Stimulated activated naive CD8-positive, alpha-beta T cell treated with anti-CD3 and anti-CD28 coated beads, Interleukin-15, Interleukin-2, amounts not matched to agents 100 U/mL and 50 U/mL, for 24 hours (primary cell): ENCODE results near the gene PNMA6E.

ENCODE experiments used
- ATAC-seq: fragments of 150-1000 bp; cut with Tn5 transposase; one replicate; pipeline ENCODE4 v1.10.0; 2021
- DNase-seq: peaks from one replicate; pipeline ENCODE4 v3.0.0; 2021

PNMA6E gene

DNA sequence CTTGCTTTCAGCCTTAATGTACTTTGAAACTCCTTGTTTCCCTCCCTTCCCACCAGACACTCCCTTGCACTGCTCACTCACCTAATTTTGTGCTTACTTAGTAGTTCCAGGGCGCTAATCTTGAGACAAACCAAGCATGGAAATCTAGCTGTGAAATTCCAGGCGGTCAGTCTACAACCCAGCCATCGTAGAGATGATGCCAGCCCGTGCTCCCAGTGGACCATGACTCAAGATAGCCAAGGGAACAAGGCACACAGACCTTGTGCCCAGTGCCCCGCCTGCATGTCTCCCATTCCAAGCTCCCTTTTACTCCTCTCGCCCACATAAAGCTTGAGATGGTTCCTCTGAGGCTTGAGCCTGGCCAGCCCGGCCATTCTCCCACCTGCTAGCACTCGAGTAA lies 33.7 kb upstream of the PNMA6E start:
- no peak for ATAC-seq
- no peak for DNase-seq

DNA sequence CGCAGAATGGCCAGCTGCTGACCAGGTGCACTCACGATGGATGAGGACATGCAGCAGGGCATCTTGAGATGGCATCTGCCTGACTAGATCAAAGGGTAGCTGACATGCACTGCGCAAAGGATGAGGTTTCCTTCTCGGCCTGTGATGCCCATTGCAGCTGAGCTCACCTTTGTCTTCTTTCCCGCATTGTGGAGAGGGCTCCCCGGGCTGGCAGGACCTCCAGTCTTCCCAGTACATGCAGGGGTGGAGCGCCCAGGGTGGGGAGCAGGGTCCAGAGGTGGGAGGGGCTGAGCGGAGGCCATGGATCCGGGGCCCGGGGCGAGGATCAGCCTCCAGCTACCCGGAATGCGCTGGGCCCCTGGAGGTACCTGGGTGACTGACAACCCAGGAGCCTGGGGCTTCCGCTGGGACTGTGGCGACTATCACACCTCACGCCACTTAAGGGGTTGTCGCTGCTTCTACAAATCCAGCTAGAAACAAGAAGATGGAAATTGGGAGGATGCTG lies 32.7 kb upstream of the PNMA6E start:
- no peak for DNase-seq
- ATAC-seq, result no peak

DNA sequence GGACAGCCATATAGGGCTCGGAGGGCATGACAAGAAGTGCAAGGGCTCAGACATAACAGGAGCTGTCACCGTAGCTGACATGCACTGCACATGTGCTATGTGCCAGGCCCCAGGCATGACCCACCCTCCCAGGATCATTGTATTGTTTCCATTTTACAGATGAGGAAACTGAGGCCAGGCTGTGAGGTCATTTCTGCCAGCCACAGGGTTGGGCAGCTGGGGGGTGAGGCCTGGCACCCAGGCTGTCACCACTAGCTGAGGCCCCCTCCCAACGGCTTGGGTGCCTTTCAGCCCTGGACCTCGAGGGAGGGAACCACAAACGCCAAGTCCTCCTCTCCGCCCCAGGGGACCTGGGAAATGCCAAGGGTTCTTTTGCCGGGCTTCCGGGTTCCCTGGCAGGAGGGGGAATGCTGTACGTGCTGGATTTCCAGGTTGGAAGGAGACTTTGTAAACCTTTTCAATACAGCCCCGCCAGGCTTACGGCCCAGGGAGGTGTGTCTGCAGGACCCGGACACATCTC lies 32.1 kb upstream of the PNMA6E start:
- no peak for ATAC-seq
- no peak for DNase-seq

DNA sequence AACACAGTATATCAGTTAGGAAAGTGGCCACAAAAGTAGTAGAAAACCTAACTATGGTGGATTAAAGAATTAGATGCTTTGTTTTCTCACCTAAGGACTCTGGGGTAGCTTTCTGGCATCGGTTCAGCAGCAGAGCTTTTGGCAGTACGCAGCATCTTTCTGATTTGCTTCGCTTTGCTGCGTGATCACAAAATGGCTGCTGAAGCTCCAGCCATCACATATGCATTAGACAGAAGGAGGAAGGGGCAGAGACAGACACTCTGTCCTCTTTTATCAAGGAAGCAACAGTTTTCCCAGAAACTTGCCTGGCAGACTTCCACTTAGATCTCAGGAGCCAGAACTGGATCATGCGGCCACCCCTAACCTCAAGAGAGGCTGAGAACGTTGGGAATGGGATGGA lies 29.6 kb upstream of the PNMA6E start:
- no peak for DNase-seq
- ATAC-seq, result no peak

DNA sequence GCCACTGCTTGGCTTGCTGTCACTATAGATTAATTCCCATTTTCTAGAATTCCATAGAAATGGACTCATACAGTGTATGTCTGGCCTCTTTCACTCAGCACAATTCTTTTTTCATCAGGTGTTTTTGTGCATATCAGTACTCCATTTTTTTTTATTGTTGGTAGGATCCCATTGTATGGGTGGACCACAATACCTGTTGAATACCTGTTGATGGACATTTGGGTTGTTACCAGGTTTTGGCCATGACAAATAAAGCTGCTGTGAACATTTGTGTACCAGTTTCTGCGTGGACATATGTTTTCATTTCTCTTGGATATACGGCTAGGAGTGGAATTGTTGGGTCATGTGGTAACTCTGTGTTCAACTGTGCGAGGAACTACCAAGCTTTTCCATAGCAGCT lies 25.1 kb upstream of the PNMA6E start:
- no peak for DNase-seq
- no peak for ATAC-seq

DNA sequence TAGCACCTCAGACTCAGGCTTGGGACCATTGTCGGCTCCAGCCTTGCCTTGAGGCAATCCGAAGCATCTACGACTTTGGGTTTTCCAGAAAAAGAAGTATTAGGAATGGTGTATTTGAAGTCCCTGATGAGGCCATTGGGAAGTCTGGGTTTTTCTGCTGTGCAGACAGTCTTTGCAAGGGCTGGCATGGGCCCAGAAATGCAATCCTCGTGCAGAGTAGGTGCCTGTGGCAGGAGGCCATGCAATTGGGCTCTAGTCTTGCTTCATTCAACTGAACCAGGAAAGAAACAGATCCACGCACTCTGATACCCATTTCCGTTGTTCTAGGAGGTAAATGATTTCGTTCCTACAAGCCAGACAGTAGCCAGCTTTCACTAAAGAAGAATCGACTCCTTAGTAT lies 22.5 kb upstream of the PNMA6E start:
- ATAC-seq, result no peak
- no peak for DNase-seq

DNA sequence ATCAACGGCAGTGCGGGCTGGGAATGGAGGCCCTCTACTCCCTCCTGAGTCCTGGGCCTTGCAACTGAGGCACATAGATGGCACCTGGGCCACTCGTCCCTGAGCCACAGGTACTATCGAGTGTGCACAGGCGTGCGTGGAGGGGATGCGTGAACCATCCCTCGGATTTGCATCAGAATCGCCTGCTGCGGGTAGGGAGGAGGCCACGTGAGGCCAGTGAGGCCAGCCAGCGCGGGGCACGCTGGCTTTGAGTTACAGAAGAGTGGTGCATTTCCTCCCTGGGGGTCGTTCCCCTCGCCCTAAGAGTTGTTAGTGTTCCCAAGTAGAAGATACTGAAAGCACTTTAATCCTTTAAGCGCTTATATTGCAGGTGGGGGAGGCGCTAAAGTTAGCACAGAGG lies 20.7 kb upstream of the PNMA6E start:
- ATAC-seq, result no peak
- no peak for DNase-seq

DNA sequence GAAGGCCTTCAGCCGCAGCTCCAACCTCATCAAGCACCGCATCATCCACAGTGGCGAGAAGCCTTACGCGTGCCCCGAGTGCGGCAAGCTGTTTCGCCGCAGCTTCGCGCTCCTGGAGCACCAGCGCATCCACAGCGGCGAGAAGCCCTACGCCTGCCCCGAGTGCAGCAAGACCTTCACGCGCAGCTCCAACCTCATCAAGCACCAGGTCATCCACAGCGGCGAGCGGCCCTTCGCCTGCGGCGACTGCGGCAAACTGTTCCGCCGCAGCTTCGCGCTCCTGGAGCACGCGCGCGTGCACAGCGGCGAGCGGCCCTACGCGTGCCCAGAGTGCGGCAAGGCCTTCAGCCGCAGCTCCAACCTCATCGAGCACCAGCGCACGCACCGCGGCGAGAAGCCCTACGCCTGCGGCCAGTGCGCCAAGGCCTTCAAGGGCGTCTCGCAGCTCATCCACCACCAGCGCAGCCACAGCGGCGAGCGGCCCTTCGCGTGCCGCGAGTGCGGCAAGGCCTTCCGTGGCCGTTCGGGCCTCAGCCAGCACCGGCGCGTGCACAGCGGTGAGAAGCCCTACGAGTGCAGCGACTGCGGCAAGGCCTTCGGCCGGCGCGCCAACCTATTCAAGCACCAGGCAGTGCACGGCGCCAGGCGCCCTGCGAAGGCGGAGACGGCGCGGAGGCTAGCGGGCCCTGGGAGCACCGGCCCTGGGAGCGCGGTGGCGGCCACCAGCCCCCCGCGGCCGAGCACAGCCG lies 19.9 kb upstream of the PNMA6E start:
- DNase-seq, result no peak
- ATAC-seq, result no peak

DNA sequence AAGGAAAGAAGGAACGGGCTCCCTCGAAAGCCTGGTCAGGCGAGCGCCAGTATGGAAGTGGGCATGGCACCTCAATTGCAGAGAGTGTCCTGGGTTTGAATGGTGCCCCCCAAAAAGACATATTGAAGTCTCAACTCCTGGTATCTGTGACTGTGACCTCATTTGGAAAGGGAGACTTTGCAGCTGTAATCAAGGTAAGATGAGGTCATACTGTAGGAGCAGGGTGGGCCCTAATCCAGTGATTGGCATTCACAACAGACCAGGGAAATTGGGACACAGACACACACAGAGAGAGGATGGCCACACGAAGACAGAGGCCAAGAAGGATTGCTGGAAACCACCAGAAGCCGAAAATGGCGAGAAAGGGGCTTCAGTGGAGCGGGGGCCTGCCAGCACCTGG lies 16.5 kb upstream of the PNMA6E start:
- no peak for DNase-seq
- no peak for ATAC-seq

DNA sequence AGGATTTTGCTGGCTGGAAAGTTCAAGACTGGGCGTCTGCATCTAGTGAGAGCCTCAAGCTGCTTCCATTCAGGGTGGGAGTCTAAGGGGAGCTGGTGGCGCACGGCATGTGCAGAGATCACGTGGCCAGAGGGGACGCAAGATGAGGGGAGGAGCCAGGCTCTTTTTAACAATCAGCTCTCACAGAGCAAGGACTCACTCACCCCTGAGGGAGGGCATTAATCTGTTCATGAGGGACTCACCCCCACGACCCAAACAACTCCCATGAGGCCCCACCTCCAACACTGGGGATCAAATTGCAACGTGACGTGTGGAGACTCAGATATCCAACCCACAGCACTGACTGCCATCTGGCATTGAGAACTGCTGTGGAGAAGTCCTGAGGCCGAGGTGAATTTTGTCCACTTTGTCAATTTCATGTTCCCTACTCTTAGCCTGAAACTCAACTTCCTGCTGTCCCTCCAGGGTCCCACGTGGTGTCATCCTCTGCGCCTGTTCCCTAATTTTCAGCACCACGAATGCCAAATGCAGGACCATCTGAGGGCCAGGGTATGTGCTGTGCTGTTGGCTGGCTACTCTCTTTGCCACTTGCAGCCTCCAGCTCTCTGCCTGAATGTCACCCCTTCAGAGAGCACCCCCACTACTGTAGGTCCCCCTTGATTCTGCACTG lies 15.8 kb upstream of the PNMA6E start:
- DNase-seq, result no peak
- ATAC-seq, result no peak

DNA sequence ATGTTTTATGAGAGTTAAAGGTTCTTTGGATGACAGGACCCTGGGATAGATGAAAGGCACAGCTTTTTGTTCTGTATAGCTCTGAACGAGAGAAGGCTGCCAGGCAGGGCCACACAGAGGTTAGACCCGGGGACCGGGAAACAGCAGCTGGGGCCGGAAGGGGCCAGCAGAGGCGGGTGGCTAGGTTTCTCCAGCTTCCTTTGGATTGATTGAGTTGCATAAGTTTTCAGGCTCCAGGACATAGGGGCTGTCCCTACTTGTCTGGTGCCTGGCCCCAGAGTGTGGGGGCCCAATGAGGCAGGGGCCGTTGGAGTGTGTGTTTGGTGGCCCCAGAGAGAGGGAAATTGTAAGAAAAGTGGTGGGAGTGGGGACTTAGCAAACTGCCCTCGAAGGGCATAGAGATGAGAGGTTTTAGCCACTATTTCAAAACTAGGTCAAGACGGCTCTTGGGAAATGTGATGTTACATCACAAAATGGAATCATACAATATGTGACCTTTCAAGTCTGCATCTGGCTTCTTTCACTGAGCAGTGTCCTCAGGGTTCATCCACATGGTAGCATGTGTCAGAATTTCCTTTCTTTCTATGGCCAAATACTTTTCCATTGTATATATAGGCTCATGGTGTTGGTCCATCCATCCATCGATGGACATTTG lies 13.8 kb upstream of the PNMA6E start:
- ATAC-seq, result no peak
- DNase-seq, result no peak

DNA sequence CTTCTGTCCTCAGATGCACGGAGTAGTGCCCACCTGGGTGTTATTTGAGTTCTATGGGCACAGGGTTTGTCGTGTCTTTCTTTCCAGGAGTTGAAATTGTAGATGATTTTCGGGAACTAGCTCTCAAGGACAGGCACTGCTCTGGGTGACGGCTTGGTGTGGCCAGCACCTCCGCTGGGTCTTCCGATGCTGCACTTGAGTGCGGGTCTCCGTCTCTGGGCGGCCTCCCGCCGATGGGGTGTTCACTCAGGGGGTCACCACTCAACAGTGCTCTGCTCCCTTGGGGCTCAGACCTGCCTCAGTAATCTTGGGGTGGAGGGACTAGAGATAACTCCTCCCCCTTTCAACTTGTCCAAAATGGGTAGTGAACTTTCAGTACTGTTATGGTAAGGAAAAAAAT lies 12.6 kb upstream of the PNMA6E start:
- DNase-seq (no peak), ATAC-seq (no peak)

DNA sequence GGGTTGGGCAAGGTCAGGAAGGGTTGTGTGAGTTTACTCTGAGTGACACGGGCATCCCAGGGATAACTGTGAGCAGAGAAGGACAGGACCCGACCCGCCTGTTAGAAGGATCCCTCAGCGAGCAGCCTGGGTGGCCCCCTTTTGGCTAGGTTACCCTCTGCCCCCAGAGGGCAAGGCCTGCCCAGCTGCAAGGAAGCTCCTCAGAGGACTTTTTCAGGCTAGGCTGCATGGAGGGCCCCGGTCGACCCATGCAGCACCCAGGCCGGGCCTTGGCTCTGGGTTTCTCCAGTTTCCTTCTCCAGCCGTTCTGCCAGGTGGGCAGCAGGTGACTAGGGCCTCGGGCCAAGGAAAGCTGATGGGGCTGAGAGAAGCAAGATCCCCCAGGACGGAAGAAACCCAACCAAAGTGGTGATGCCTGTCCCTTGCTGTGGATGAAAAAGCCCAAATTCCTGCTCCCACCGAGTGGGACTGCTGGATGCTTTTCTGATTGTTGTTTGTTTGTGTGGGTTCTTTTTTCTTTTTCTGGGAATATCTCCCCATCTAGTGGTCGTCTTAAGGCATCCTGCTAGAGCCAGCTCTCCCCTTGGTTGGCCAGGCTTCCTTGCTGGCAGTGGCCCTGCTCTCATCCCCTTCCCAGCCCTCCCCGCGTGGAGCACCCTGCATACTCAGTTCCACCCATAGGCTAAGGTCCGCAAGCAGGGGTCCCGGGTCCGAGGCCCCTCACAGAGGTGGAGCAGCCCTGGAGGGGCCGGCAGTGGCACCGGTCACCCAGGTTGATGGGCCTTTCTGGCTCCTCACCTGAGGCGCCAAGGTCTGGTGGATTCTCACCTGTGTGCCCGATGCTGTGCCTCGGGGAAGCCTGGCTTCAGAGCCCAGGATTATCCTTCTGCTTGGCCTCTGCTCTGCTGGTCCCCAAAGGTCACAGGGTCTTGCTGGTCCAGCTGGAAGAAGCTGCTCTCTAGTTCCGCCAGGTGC lies 11.9 kb upstream of the PNMA6E start:
- ATAC-seq, result no peak
- no peak for DNase-seq

DNA sequence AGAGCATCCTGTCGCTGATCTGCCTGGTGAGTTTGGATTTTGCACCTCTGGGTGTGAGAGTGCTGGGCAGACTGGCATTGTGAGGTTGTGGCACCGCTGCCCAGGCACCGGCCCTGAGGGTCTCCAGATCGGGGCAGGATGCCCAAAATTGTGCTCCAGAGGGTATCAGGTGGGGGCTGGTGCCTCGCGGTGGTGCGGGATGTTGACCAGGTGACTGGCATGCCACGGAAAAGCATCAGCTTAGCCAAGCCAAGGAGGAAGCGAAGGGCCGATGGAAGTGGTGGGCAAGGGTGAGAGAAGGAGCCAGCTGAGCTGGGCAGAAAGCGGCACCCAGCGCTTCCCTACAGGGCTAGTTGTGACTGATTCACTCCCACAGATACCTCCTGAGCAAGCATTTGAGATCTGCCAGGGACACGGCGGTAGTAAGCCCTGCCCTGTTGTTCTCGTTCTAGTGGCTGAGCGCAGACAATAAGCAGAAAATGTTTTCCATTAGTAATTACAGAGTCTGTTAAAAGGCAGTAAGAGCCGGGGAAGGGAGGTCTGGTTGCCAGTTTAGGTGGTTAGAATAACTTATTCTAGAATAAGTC lies 10.9 kb upstream of the PNMA6E start:
- DNase-seq (no peak), ATAC-seq (no peak)

DNA sequence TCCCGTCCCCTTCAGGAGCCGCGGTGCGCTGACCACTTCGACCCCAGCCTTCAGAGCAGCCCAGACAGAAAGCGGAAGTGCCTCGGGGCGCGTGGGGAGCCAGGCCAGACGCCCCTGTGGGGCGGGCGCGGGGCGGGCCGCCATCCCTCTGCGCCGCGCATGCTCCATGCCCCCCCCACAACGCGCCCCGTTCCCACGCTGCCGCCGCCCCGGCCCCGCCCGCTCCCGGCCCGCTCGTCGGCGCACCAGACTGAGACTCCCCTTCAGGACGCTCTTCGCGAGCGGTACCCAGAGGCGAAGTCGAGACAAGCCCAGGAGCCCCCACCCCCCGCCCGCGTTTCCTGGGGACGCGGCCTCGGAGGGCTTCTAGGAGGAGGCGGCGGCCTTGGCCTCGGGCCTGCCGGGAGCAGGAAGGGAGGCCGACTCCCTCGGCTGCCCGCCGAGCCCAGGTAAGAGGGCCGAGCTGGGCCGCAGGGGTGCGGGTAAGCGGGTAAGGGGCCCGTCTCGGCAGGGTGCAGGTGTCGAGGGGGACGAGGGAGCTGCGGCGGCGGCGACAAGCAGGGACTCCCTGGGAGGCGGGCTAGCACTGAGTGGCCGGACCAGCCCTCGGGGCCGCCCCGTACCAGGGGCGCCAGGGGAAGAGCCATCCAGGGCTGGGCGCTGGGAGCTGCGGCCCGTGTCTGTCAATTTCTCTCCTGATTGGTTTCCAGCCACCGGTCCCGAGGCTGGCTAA lies 10.3 kb upstream of the PNMA6E start, which contains the start of gene ZFP92:
Gene ZFP92 (plus strand): TSS at position 218 of the 733 bp plus-strand sequence. CDS start 6,851 bp downstream, outside the sequence.
- DNase-seq, result peak; percentile 47

DNA sequence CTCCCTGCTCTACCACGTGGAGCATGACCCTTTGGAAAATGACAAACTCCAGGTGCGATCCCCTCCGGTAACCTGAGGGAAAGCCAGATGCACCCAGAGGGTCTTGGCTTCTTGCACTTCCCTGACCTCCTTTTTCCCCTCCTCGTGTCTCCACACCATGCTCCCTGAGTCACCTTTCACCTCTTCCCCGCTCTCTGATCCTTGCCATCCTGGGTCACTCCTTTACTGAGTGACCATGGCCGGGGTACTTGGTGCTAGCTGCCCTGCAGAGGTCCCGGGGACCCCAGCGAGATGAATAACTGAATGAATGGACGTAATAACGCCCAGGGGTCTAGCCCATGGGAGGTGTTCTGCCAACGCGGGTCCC lies 9.7 kb upstream of the PNMA6E start:
- DNase-seq, result no peak
- no peak for ATAC-seq

More for the DNA sequence above, 10.3 kb upstream of the PNMA6E start, which contains the start of gene ZFP92:
- ATAC-seq, result peak; percentile 74

DNA sequence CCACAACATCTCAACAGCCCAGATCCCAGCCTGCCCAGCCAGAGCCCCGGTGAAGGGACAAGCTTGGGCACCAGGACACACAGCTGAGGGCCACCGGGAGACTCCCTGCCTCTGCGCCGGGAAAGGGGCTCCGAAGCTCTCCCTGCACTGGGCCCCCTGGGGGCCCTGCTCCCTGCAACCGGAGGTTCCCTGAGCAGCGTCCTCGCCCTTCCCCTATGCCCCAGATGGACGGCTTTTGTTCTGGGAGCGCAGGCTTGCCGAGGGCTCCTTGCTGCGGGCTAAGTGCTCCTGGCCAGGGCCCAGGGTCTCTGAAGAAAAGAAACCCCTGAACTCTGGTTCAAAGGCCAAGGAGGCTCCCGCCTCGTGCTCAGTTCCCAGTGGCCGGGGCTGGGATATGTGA lies 9.2 kb upstream of the PNMA6E start:
- no peak for DNase-seq
- no peak for ATAC-seq

DNA sequence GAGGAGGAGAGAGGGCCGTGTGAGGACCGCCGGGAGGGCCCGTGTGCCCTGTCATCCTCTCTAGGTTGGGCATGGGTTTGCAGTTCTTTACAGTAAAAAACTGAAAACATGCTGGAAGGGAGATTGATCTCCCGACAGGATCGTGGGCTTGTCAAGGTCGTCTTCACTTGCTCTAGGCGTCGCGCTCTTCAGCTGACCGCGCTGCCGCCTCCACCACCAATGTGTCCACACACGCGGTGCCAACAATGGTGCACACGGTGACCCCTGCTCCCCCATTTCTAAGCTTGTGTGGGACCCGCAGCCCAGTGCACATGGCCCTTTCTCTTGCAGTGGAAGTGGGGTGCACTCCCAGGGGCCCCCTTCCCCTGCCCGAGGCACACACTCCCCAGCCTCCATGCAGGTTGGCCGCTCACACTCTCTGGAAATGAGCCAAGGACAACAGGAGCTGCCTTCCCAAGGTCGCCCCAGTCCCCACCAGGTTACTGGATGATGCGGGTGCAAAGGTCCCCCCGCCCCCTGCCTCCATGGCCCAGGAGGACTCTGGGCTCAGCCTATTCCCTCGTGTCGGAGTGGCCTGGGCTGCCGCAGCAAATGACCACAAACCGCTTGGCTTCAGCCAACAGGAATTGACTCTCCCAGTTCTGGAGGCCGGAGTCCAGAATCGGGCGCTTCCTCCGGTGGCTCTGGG lies 8.4 kb upstream of the PNMA6E start:
- DNase-seq, result no peak
- no peak for ATAC-seq

DNA sequence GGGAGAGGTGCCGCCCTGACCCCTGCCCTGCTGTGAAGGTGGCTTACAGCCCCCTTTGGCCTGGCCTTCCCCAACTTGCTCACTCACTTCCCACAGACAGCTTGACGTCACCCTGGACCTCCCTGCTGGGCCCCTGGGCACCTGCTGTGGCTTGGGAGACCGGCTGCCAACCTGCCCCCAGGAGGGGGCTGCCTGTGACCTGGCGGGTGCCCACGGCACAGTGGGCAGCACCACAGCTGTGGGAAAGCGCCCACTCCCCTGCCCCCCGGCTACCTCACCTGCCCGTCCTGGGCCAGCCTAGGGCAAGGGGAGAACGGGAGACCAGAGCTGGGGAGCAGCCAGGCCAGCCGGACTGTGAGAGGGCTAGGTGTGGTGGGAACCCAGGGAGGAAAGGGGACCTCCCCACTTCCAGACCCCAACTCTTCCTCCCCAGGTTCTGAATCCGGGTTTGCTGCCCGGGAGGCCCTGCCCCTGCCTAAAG lies 7.8 kb upstream of the PNMA6E start:
- DNase-seq (no peak), ATAC-seq (no peak)

DNA sequence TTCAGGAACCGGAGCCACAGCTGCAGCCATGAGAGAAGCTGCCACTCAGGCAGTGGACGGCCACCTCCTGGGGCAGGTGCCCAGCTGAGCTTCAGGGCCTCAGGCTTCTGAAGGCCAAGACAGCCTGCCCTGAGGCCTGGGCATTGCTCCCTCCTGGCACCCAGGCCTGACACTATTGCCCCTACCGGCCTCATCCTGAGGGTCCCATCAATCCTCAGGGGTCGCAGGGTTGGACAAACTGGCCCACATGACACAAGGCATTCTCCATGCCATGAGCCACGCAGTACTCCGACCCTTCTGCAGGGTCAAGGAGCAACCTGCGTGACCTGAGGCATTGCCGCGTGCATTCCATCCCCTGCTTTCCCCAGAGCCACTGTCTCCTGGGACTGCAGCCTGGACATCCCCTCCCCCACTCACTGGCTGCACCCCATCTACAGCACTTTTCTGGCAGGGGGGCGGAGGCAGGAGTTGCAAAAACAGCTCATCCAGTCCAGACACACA lies 7.1 kb upstream of the PNMA6E start:
- ATAC-seq (no peak), DNase-seq (no peak)
